AG09319 (cell line): ENCODE results near the gene ITPRID2.

Source experiments
- DNase-seq: peaks from one replicate; pipeline ENCODE4 v3.0.0-alpha.2; 2010; ENCODE audit warnings: low read depth; ENCODE audit errors: extremely low read depth
- CTCF ChIP-seq: IDR thresholded peaks from 2 replicates; pipeline ENCODE4 v1.5.1; 2011; ENCODE audit warnings: low read depth, mild to moderate bottlenecking, inconsistent platforms, low read length, moderate library complexity

Gene ITPRID2

DNA sequence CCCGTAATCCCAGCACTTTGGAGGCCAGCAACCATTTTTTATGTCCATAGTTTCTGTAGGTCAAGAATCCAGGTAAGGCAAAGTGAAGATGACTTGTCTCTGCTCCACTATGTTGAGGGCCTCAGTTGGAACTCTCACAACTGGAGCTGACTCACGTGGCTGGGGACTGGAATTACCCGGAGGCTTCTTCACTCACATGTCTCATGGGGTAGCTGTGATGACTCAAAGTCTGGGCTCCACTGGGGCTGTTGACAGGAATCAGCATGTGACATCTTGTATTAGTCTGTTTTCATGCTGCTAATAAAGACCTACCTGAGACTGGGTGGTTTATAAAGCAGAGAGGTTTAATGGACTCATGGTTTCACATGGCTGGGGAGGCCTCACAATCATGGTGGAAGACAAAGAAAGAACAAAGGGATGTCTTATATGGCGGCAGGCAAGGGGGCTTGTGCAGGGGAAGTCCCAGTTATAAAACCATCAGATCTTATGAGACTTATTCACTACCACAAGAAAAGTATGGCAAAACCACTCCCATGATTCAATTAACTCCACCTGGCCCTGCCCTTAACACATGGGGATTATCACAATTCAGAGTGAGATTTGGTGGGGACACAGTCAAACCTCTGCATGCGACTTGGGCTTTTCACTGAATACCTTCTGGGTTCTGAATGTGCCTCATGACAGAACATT lies 86.3 kb downstream of the ITPRID2 start:
- TF ChIP-seq CTCF = no peak
- no peak for DNase-seq

GRCh38 chr2:181978351-181979150 lies 87.0 kb downstream of the ITPRID2 start:
- no peak for DNase-seq
- TF ChIP-seq CTCF = no peak
